K562 (cell line): ENCODE results near the gene VIPR2. TPM values are rescaled to one million over a fixed set of nuclear protein-coding genes. Genes with fewer than 3 reads are reported as not detected.

Experiments used
- ATAC-seq: fragments of 200-7000 bp; cut with Tn5 transposase; 3 replicates; pipeline ENCODE4 v1.9.1; 2020; ENCODE audit warnings: moderate library complexity
- BruUV-seq: library from RNA; stranded (reverse); fragments of 400-500 nt; replicated peaks from 2 replicates; lab custom pipeline; 2021; lab: Mats Ljungman, UMichigan
- CTCF ChIA-PET: fragments of 300-600 bp; formaldehyde crosslinking; extraction: SDS; loops from one replicate; lab custom pipeline; 2021; ENCODE audit warnings: low intra/inter-chr PET ratio; lab: Yijun Ruan, JAX
- POLR2A ChIA-PET: fragments of 300-600, 350-650 bp; sonication (Branson Sonifier 250); formaldehyde crosslinking; extraction: SDS; loops from one replicate; lab custom pipeline; 2021; ENCODE audit warnings: antibody characterized with exemption, inconsistent platforms; lab: Yijun Ruan, JAX
- DNase-seq, 4 experiments: peaks; one replicate each; pipeline versions ENCODE4 v3.0.0 to v3.0.0-alpha.2; 2011 to 2018; ENCODE audit warnings: low spot score in 3 of 4, mixed read lengths in 3 of 4; ENCODE audit errors: extremely low read depth in 1 of 4
- FAIRE-seq: peaks from 2 replicates; lab custom pipeline; 2011; peaks lifted over from hg19 to GRCh38; lab: Jason Lieb, UNC
- H2AFZ ChIP-seq: 2 replicates; pipeline ENCODE4 v1.6.0; 2011; ENCODE audit warnings: low read depth, low read length, control low read depth, inconsistent platforms
- H3K27ac ChIP-seq: fragments of 200-600 bp; 3 replicates; pipeline ENCODE4 v1.8.0; 2011; ENCODE audit warnings: low read depth, mild to moderate bottlenecking, control low read depth, inconsistent platforms, low read length, moderate library complexity, mixed read lengths; ENCODE audit errors: extremely low read depth
- H3K27me3 ChIP-seq, 2 experiments: fragments of 300-600 bp in 1 of 2; 2 replicates in 1 of 2; 3 replicates in 1 of 2; pipeline versions ENCODE4 v1.6.0 to v1.8.0; 2011; ENCODE audit warnings: inconsistent platforms in 2 of 2, low read length in 2 of 2, mild to moderate bottlenecking in 1 of 2, mixed read lengths in 1 of 2, moderate library complexity in 1 of 2; ENCODE audit not compliant: control insufficient read depth in 2 of 2, insufficient read depth in 2 of 2
- H3K36me3 ChIP-seq: fragments of 300-600 bp; 3 replicates; pipeline ENCODE4 v1.8.0; 2011; ENCODE audit warnings: mild to moderate bottlenecking, low read length, inconsistent platforms; ENCODE audit not compliant: control insufficient read depth, insufficient read depth
- H3K4me1 ChIP-seq, 2 experiments: fragments of 200-600 bp in 1 of 2; replicated peaks in 1 of 2; 2 replicates in 1 of 2; 3 replicates in 1 of 2; pipeline versions ENCODE4 v1.5.1 to v1.8.0; 2011; ENCODE audit warnings: inconsistent platforms in 2 of 2, low read length in 2 of 2, mild to moderate bottlenecking in 1 of 2, mixed read lengths in 1 of 2, moderate library complexity in 1 of 2; ENCODE audit not compliant: control insufficient read depth in 2 of 2, insufficient read depth in 2 of 2
- H3K4me2 ChIP-seq: 2 replicates; pipeline ENCODE4 v1.6.1; 2011; ENCODE audit warnings: low read length, control low read depth, inconsistent platforms, mixed read lengths; ENCODE audit not compliant: insufficient read depth
- H3K4me3 ChIP-seq: fragments of 200-600 bp; sonication (generic), shearing (Covaris generic); 2 replicates; pipeline ENCODE4 v1.5.1; 2016; ENCODE audit warnings: control low read depth, inconsistent platforms
- H3K79me2 ChIP-seq: fragments of 200-600 bp; 3 replicates; pipeline ENCODE4 v1.8.0; 2011; ENCODE audit warnings: low read length, inconsistent platforms; ENCODE audit not compliant: control insufficient read depth, insufficient read depth
- H3K9ac ChIP-seq, 2 experiments: 2 replicates each; pipeline versions ENCODE4 v1.6.0 to v1.6.1; 2011; ENCODE audit warnings: low read depth in 2 of 2, low read length in 2 of 2, control low read depth in 1 of 2, inconsistent platforms in 1 of 2, mild to moderate bottlenecking in 1 of 2, mixed read lengths in 1 of 2; ENCODE audit not compliant: insufficient read depth in 1 of 2
- H3K9me1 ChIP-seq: one replicate; pipeline ENCODE4 v1.6.0; 2011; ENCODE audit warnings: inconsistent platforms, mild to moderate bottlenecking, low read length, moderate library complexity; ENCODE audit not compliant: control insufficient read depth, insufficient read depth
- H3K9me3 ChIP-seq: replicated peaks from 2 replicates; pipeline ENCODE4 v1.5.1; 2011; ENCODE audit warnings: low read depth, low read length, inconsistent platforms; ENCODE audit not compliant: control insufficient read depth, insufficient read depth
- H4K20me1 ChIP-seq: replicated peaks from 2 replicates; pipeline ENCODE4 v1.6.1; 2011; ENCODE audit warnings: low read length, inconsistent platforms, mixed read lengths; ENCODE audit not compliant: control insufficient read depth, insufficient read depth
- BMI1 ChIP-seq: fragments of 150-350 bp; IDR thresholded peaks from 2 replicates; pipeline ENCODE4 v1.6.1; 2014; ENCODE audit warnings: low read length
- CEBPG ChIP-seq, 3 experiments: fragments of 200-800 bp in 1 of 3; sonication (Bioruptor generic) in 1 of 3; sonication (generic) in 1 of 3; formaldehyde crosslinking in 1 of 3; IDR thresholded peaks in 2 of 3; conservative IDR thresholded peaks in 1 of 3; 2 replicates each; pipeline versions ENCODE4 v1.6.1 to v1.8.0; 2016 to 2022; ENCODE audit warnings: missing compliant biosample characterization in 2 of 3, missing genetic modification characterization in 2 of 3, mild to moderate bottlenecking in 1 of 3, missing genetic modification reagents in 1 of 3
- HBP1 ChIP-seq: fragments of 450-650 bp; formaldehyde crosslinking; IDR thresholded peaks from 2 replicates; pipeline ENCODE4 v1.4.0; 2022; ENCODE audit warnings: missing genetic modification characterization
- ZBTB33 ChIP-seq: sonication (generic); formaldehyde crosslinking; IDR thresholded peaks from 2 replicates; pipeline ENCODE4 v1.8.1; 2023; ENCODE audit warnings: mild to moderate bottlenecking, missing genetic modification reagents
- WGBS: fragments of 100-300 bp; shearing (Covaris generic); methylation state at CpG from one replicate; pipeline ENCODE4 v1.1.6; 2016; ENCODE audit warnings: low coverage, mixed read lengths; ENCODE audit not compliant: insufficient coverage; ENCODE audit errors: missing lambda C conversion rate; 5-methylcytosine and 5-hydroxymethylcytosine counted together
- in situ Hi-C: fragments of 300-500 bp; cut with MboI; formaldehyde crosslinking; loops from 4 replicates; pipeline ENCODE4 v1.15.0; 2018; ENCODE audit warnings: inconsistent platforms, mixed read lengths
- intact Hi-C: fragments of 100-400 bp; cut with micrococcal nuclease; formaldehyde crosslinking; loops from 2 replicates; pipeline ENCODE4 v1.14.2; 2022
- polyA plus RNA-seq, 8 experiments: library from polyadenylated mRNA; depleted of rRNA in 4 of 8; stranded (reverse) in 5 of 8; unstranded in 3 of 8; fragments of >200 nt; fragmentation: Nextera tagmentation in 2 of 8; fragmentation: Illumina TruSeq in 1 of 8; extraction: Ambion mirVana in 2 of 8; extraction: Trizol in 1 of 8; gene quantifications; 2 replicates each; pipeline versions ENCODE4 v1.2.1 to v1.2.3, GENCODE V29; 2011 to 2014; ENCODE audit warnings: inconsistent platforms in 1 of 8, missing spikeins in 1 of 8
- total RNA-seq, 7 experiments: library from RNA; depleted of rRNA in 6 of 7; stranded (reverse); fragments of >200 nt in 6 of 7; fragmentation: Illumina TruSeq in 2 of 7; extraction: Trizol in 2 of 7; gene quantifications; 2 replicates each; pipeline versions ENCODE4 v1.2.1 to v1.2.3, GENCODE V29; 2011 to 2021; ENCODE audit warnings: low replicate concordance in 1 of 7

Gene VIPR2
- total and polyA plus RNA-seq, 9 of the 15 experiments (the other 6 are each of a cell fraction or from before 2014, with no cell fraction given) = 0.04 TPM; not detected in 8

- H3K9me3 ChIP-seq = no peaks in the 10 kb centered on the region
- 49% methylated on average over 5 of the region's 5 CpGs for WGBS
- no TSS peak for BruUV-seq
- peaks cover 25 to 27% of the 10 kb centered on the region in 2 experiments; a peak in 4 of 5 replicates for H3K4me1 ChIP-seq
- H3K79me2 ChIP-seq = peaks cover 19% of the 10 kb centered on the region
- POLR2A ChIA-PET = interaction anchor here (0.7 to 1.6 kb wide), 5 partner anchors 8 to 272 kb away, joined by 3 read pairs; no protein-coding TSS in a partner anchor
- no peak overlapping the region for H3K27ac ChIP-seq
- TF ChIP-seq ZBTB33 (CRISPR knock-in tag) = 0 out of 2 replicates have a peak, but pooled peaks have one; percentile 36
- TF ChIP-seq CEBPG (CRISPR knock-in tag; IDR thresholded peaks at IDR 0.05) = no peak
- no peak for TF ChIP-seq CEBPG (tag; conservative IDR thresholded peaks at IDR 0.05 in 1 of 2, IDR thresholded peaks at IDR 0.05 in 1 of 2)
- TF ChIP-seq BMI1 = no peak
- TF ChIP-seq HBP1 (CRISPR knock-in tag) = no peak
- no peaks in the 10 kb centered on the region for H4K20me1 ChIP-seq
- H3K9me1 ChIP-seq = no peaks in the 10 kb centered on the region
- DNase-seq (no peak), FAIRE-seq (no peak), ATAC-seq (no peak)
- intact Hi-C loops = no loop called here
- in situ Hi-C loops = no loop called here
- CTCF ChIA-PET = no interaction called here
- H3K4me3 ChIP-seq = no peak overlapping the region
- H3K36me3 ChIP-seq = peaks cover 21% of the 10 kb centered on the region; the same call in 2 of the 3 replicates
- H2AFZ ChIP-seq = no peak overlapping the region
- no peak overlapping the region for H3K9ac ChIP-seq
- no peak overlapping the region for H3K4me2 ChIP-seq
- peaks cover under 1 to 29% of the 10 kb centered on the region in 2 experiments; a peak in 3 of 5 replicates for H3K27me3 ChIP-seq
Observed at GRCh38 chr7:159007996-159008389, 136.7 kb downstream of the VIPR2 start.
